NB4 (cell line): ENCODE data around the gene FAM120A.

Source experiments
- CTCF ChIP-seq: IDR thresholded peaks from one replicate; pipeline ENCODE4 v1.5.1; 2012; ENCODE audit warnings: low read depth, low read length
- MAX ChIP-seq: IDR thresholded peaks from 2 replicates; pipeline ENCODE4 v1.6.1; 2011; ENCODE audit warnings: low read depth, low read length
- POLR2A ChIP-seq: IDR thresholded peaks from 2 replicates; pipeline ENCODE4 v1.6.1; 2011; ENCODE audit warnings: mild to moderate bottlenecking; ENCODE audit not compliant: insufficient read length; ENCODE audit errors: extremely low read depth

GRCh38 chr9:93435386-93435785 lies 16.1 kb upstream of the FAM120A start:
- no peak for TF ChIP-seq CTCF
- TF ChIP-seq MAX, result no peak
- TF ChIP-seq POLR2A, result no peak
